ENCODE measurements around the gene FOXF1. TPM values are rescaled to one million over a fixed set of nuclear protein-coding genes. Genes with fewer than 3 reads are reported as not detected.

Gene FOXF1
- total and polyA plus RNA-seq, 9 of the 15 experiments (the other 6 are each of a cell fraction or from before 2014, with no cell fraction given), result 0.04 TPM; not detected in 8

GRCh38 chr16:86484240-86484639 is 26.1 kb upstream of the FOXF1 start (continued):
- no peak for TF ChIP-seq CLOCK (CRISPR knock-in tag; IDR thresholded peaks at IDR 0.05; ENCODE audit: borderline replicate concordance)
- no peak for TF ChIP-seq ZNF444 (CRISPR knock-in tag; IDR thresholded peaks at IDR 0.05)
- no peak for TF ChIP-seq XRCC5 (IDR thresholded peaks at IDR 0.05; ENCODE audit: low read depth, low read length)
- no peak for TF ChIP-seq ZNF324 (CRISPR knock-in tag; IDR thresholded peaks at IDR 0.05)
- TF ChIP-seq CBFA2T3 (IDR thresholded peaks at IDR 0.05), result no peak
- TF ChIP-seq CCAR2 (IDR thresholded peaks at IDR 0.05; ENCODE audit: low read depth, low read length), result no peak
- no peak for TF ChIP-seq NR2C2 (CRISPR knock-in tag; IDR thresholded peaks at IDR 0.05)
- TF ChIP-seq NR2C2 (tag; IDR thresholded peaks at IDR 0.05), result peak; percentile 44; the same call in 1 of the 2 replicates

- DNase-seq (ENCODE audit: extremely low read depth in 1 of 4, low spot score in 3 of 4) (no peak), FAIRE-seq (no peak), ATAC-seq (no peak)
- Histone ChIP-seq H3K79me2 (ENCODE audit: control insufficient read depth, insufficient read depth, low read length) (no peaks in the 10 kb centered on the region), H3K36me3 (ENCODE audit: control insufficient read depth, insufficient read depth, low read length) (no peaks in the 10 kb centered on the region), H4K20me1 (replicated peaks; ENCODE audit: control insufficient read depth, insufficient read depth, low read length) (0 out of 2 replicates have a peak, but pooled peaks cover 3% of the 10 kb centered on the region), H3K4me2 (ENCODE audit: insufficient read depth, low read length) (no peak overlapping the region), H3K4me1 (replicated peaks in 1 of 2; ENCODE audit: control insufficient read depth in 2 of 2, insufficient read depth in 2 of 2, low read length in 2 of 2) (no peaks in the 10 kb centered on the region), H3K9me1 (ENCODE audit: control insufficient read depth, insufficient read depth, low read length) (no peaks in the 10 kb centered on the region), H3K27me3 (ENCODE audit: control insufficient read depth in 2 of 2, insufficient read depth in 2 of 2, low read length in 2 of 2) (peaks cover 8 to 40% of the 10 kb centered on the region in 2 experiments; a peak in 4 of 5 replicates), H3K4me3 (no peak overlapping the region), H3K9ac (ENCODE audit: insufficient read depth in 1 of 2, low read depth in 2 of 2, low read length in 2 of 2) (no peak overlapping the region), H3K9me3 (replicated peaks; ENCODE audit: control insufficient read depth, insufficient read depth, low read depth, low read length) (no peaks in the 10 kb centered on the region), H3K27ac (ENCODE audit: extremely low read depth, low read depth, low read length) (no peak overlapping the region), H2AFZ (ENCODE audit: low read depth, low read length) (no peak overlapping the region)
- WGBS (ENCODE audit: insufficient coverage, low coverage, missing lambda C conversion rate), result 6% methylated on average over 3 of the region's 3 CpGs
- in situ Hi-C loops (cut with MboI), result no loop called here
- ChIA-PET POLR2A (interaction anchor here (0.7 kb wide), 1 partner anchor 20 kb away, joined by 6 read pairs; no protein-coding TSS in a partner anchor), CTCF (ENCODE audit: low intra/inter-chr PET ratio) (no interaction called here)
- intact Hi-C loops (cut with micrococcal nuclease), result no loop called here
- no TSS peak for BruUV-seq (replicated peaks)
- no peak for TF ChIP-seq ZFPM2 (CRISPR knock-in tag; IDR thresholded peaks at IDR 0.05)
- no peak for TF ChIP-seq RBM15 (IDR thresholded peaks at IDR 0.05; ENCODE audit: insufficient read depth, low read length)
- TF ChIP-seq LEF1 (IDR thresholded peaks at IDR 0.05), result no peak
- no peak for TF ChIP-seq ARID3A (IDR thresholded peaks at IDR 0.05; ENCODE audit: borderline replicate concordance, low read depth, low read length)
- no peak for TF ChIP-seq ASH1L (IDR thresholded peaks at IDR 0.05; ENCODE audit: borderline replicate concordance, low read depth, partially characterized antibody)
- no peak for TF ChIP-seq OTX1 (CRISPR knock-in tag; IDR thresholded peaks at IDR 0.05)
- TF ChIP-seq ZNF140 (CRISPR knock-in tag; IDR thresholded peaks at IDR 0.05), result no peak
- no peak for TF ChIP-seq KLF6 (CRISPR knock-in tag; IDR thresholded peaks at IDR 0.05; ENCODE audit: borderline replicate concordance)
- no peak for TF ChIP-seq ZNF77 (CRISPR knock-in tag; IDR thresholded peaks at IDR 0.05)
- no peak for TF ChIP-seq STAT5A (IDR thresholded peaks at IDR 0.05; ENCODE audit: borderline replicate concordance, low read length)
- no peak for TF ChIP-seq SMARCE1 (IDR thresholded peaks at IDR 0.05)
These were observed 24.6 kb upstream of the FOXF1 start for GRCh38 chr16:86485746-86486145.

Data from K562 (cell line).